Activated T-cell treated with anti-CD3 and anti-CD28 coated beads, Interleukin-2, amount 50 U/mL, for 24 hours (primary cell): ENCODE results near the gene CDH20.

Experiments used
- DNase-seq: peaks from one replicate; pipeline ENCODE4 v3.0.0-alpha.2; 2020
- H3K27ac Mint-ChIP-seq: 2 replicates; pipeline ENCODE4 v1.8.0; 2020; ENCODE audit warnings: mild to moderate bottlenecking, mixed read lengths
- H3K27me3 Mint-ChIP-seq: 2 replicates; pipeline ENCODE4 v1.8.0; 2020; ENCODE audit warnings: mixed read lengths
- H3K36me3 Mint-ChIP-seq: 2 replicates; pipeline ENCODE4 v1.8.0; 2020; ENCODE audit warnings: low read depth, mixed read lengths
- H3K4me1 Mint-ChIP-seq: 2 replicates; pipeline ENCODE4 v1.8.0; 2020; ENCODE audit warnings: low read depth, mixed read lengths
- H3K4me3 Mint-ChIP-seq: 2 replicates; pipeline ENCODE4 v1.8.0; 2020; ENCODE audit warnings: mild to moderate bottlenecking, moderate library complexity, mixed read lengths
- H3K9me3 Mint-ChIP-seq: 2 replicates; pipeline ENCODE4 v1.8.0; 2020; ENCODE audit warnings: mixed read lengths

Gene CDH20

DNA sequence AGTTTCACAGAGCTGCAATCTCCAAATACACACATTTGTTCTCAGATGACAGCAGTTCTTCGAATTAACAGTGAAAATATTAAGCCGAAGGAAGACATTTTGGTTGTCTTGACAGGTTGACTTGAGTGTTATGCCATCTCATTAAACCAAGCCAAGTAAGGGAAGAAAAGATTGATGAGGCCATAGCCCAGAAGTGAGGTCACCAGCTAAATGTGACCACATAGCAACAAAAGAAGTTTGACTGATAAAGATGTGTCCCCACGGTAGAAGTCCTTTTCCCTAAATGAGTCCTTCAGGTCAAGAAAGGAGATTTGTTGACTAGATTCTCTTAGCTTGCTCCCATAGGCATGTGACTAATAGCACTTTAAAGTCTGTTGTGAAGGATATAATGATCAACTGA is 156.1 kb downstream of the CDH20 start:
- Mint-ChIP-seq H3K9me3 (no peaks in the 10 kb centered on the region), H3K4me3 (no peak overlapping the region), H3K4me1 (no peaks in the 10 kb centered on the region), H3K27me3 (no peaks in the 10 kb centered on the region), H3K27ac (no peak overlapping the region), H3K36me3 (no peaks in the 10 kb centered on the region)
- no peak for DNase-seq

- Mint-ChIP-seq H3K4me1 (no peaks in the 10 kb centered on the region), H3K27me3 (peaks cover 5% of the 10 kb centered on the region), H3K4me3 (no peak overlapping the region), H3K27ac (no peak overlapping the region), H3K9me3 (no peaks in the 10 kb centered on the region), H3K36me3 (no peaks in the 10 kb centered on the region)
- no peak for DNase-seq
These were observed 163.1 kb downstream of the CDH20 start for GRCh38 chr18:61496374-61496773.

DNA sequence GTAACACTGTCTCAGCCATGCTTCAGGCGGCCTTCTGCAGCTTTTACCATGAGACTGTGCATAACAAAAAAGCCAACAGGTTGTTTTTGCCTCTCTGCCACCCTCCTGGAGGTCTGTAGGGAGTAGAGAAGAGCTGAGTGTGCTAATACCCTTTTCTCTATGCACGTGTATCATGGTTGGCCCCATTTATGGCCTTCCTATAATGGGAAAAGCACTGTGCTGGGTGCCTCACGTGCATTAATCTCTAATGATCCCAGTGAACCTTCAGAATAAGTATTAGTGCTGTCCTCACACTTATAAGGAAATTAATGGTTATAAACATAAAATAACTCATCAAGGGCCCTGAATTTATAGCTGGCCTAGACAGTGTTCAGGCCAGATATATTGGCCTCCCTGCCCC is 164.2 kb downstream of the CDH20 start:
- no peak for DNase-seq
- peaks cover 5% of the 10 kb centered on the region for H3K27me3 Mint-ChIP-seq
- no peaks in the 10 kb centered on the region for H3K9me3 Mint-ChIP-seq
- H3K4me3 Mint-ChIP-seq: no peak overlapping the region
- H3K36me3 Mint-ChIP-seq: no peaks in the 10 kb centered on the region
- H3K4me1 Mint-ChIP-seq: no peaks in the 10 kb centered on the region
- H3K27ac Mint-ChIP-seq: no peak overlapping the region

- Mint-ChIP-seq H3K4me3 (no peak overlapping the region), H3K27ac (no peak overlapping the region), H3K9me3 (no peaks in the 10 kb centered on the region), H3K4me1 (no peaks in the 10 kb centered on the region), H3K27me3 (peaks cover 8% of the 10 kb centered on the region), H3K36me3 (no peaks in the 10 kb centered on the region)
- DNase-seq: no peak
These were observed 169.2 kb downstream of the CDH20 start for GRCh38 chr18:61502472-61502871.

GRCh38 chr18:61503688-61504087 is 170.5 kb downstream of the CDH20 start:
- no peaks in the 10 kb centered on the region for H3K36me3 Mint-ChIP-seq
- no peak overlapping the region for H3K4me3 Mint-ChIP-seq
- H3K9me3 Mint-ChIP-seq: peaks cover 3% of the 10 kb centered on the region
- H3K4me1 Mint-ChIP-seq: no peaks in the 10 kb centered on the region
- no peak overlapping the region for H3K27ac Mint-ChIP-seq
- H3K27me3 Mint-ChIP-seq: peaks cover 8% of the 10 kb centered on the region
- no peak for DNase-seq

- Mint-ChIP-seq H3K4me1 (no peaks in the 10 kb centered on the region), H3K36me3 (no peaks in the 10 kb centered on the region)
These were observed 195.7 kb downstream of the CDH20 start for GRCh38 chr18:61528961-61529360.

DNA sequence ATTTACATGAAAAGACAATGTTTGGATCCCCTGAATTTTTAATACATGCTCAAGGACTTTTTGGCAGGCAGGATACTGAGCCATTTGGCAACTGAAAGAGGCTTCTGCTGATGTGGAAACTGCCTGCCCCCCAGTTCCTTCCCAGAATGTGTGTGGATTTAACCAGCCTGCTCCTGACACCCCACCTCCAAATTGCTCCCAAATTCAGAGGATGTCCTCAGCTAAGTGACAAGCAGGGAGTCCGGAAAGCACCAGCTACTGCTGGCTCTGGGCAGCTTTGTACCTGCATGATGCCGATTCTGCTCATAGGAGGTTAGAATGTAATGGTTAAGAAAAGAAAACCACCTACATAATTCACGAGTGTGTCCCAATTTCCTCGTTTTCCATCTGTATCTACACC is 197.5 kb downstream of the CDH20 start:
- no peaks in the 10 kb centered on the region for H3K9me3 Mint-ChIP-seq
- H3K4me3 Mint-ChIP-seq: no peak overlapping the region
- DNase-seq: no peak
- H3K27me3 Mint-ChIP-seq: peaks cover 8% of the 10 kb centered on the region
- no peaks in the 10 kb centered on the region for H3K4me1 Mint-ChIP-seq
- H3K36me3 Mint-ChIP-seq: no peaks in the 10 kb centered on the region
- no peak overlapping the region for H3K27ac Mint-ChIP-seq

More at GRCh38 chr18:61528961-61529360, 195.7 kb downstream of the CDH20 start:
- Mint-ChIP-seq H3K9me3 (no peaks in the 10 kb centered on the region), H3K27me3 (peaks cover 8% of the 10 kb centered on the region), H3K4me3 (no peak overlapping the region), H3K27ac (no peak overlapping the region)
- DNase-seq: no peak

DNA sequence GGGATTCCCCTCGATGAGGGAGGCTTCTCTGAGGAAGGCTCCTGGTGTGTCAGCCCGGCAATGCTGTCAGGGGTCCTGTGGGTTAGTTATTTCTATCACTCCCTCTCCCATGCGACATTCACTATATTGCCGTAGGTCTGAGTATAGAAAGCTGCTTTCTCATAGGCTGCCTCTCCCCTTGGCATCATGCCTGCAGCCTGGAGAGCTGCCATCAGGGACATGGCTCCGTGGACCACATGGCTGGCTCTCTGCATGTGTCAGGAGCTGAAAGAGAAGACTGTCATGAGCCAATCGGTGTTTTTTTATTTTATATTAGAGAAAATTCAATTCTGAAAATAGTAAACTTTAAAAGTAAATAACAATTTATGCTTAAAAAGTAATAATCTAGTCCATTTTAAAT is 198.0 kb downstream of the CDH20 start:
- Mint-ChIP-seq H3K27me3 (peaks cover 8% of the 10 kb centered on the region), H3K4me1 (no peaks in the 10 kb centered on the region), H3K9me3 (no peaks in the 10 kb centered on the region), H3K4me3 (no peak overlapping the region), H3K36me3 (no peaks in the 10 kb centered on the region), H3K27ac (no peak overlapping the region)
- no peak for DNase-seq

GRCh38 chr18:61531891-61532290 is 198.7 kb downstream of the CDH20 start:
- DNase-seq: no peak
- no peaks in the 10 kb centered on the region for H3K4me1 Mint-ChIP-seq
- no peak overlapping the region for H3K27ac Mint-ChIP-seq
- peaks cover 8% of the 10 kb centered on the region for H3K27me3 Mint-ChIP-seq
- no peaks in the 10 kb centered on the region for H3K9me3 Mint-ChIP-seq
- no peaks in the 10 kb centered on the region for H3K36me3 Mint-ChIP-seq
- H3K4me3 Mint-ChIP-seq: no peak overlapping the region

DNA sequence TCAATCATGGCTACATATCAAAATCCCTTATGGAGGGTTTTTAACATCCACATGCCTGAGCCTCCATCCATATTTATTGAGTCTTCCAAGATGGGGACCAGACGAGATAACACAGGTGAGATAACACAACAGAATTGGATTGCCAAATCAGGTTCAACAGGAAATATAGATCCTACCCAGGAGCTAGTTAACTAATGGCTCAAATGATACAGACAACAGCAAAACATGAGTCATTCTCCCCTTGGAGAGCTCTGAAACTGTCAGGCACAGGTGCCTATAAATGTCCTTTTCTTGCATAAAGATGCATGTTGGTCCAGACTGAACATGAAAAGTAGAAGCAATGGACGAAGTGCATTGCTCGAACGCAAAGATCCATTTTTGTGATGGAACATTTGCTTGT is 202.2 kb downstream of the CDH20 start:
- no peak overlapping the region for H3K27ac Mint-ChIP-seq
- H3K9me3 Mint-ChIP-seq: no peaks in the 10 kb centered on the region
- H3K4me3 Mint-ChIP-seq: no peak overlapping the region
- no peaks in the 10 kb centered on the region for H3K36me3 Mint-ChIP-seq
- H3K4me1 Mint-ChIP-seq: no peaks in the 10 kb centered on the region
- DNase-seq: no peak
- H3K27me3 Mint-ChIP-seq: peaks cover 11% of the 10 kb centered on the region

GRCh38 chr18:61541673-61542072 is 208.4 kb downstream of the CDH20 start:
- H3K4me1 Mint-ChIP-seq: no peaks in the 10 kb centered on the region
- no peak overlapping the region for H3K27ac Mint-ChIP-seq

GRCh38 chr18:61542596-61542995 is 209.4 kb downstream of the CDH20 start:
- H3K27me3 Mint-ChIP-seq: peaks cover 12% of the 10 kb centered on the region
- no peaks in the 10 kb centered on the region for H3K9me3 Mint-ChIP-seq
- no peak for DNase-seq
- H3K27ac Mint-ChIP-seq: no peak overlapping the region
- H3K4me1 Mint-ChIP-seq: no peaks in the 10 kb centered on the region
- no peaks in the 10 kb centered on the region for H3K36me3 Mint-ChIP-seq
- H3K4me3 Mint-ChIP-seq: no peak overlapping the region

More at GRCh38 chr18:61541673-61542072, 208.4 kb downstream of the CDH20 start:
- Mint-ChIP-seq H3K27me3 (peaks cover 12% of the 10 kb centered on the region), H3K9me3 (no peaks in the 10 kb centered on the region), H3K36me3 (no peaks in the 10 kb centered on the region), H3K4me3 (no peak overlapping the region)
- DNase-seq: no peak

- Mint-ChIP-seq H3K4me3 (no peak overlapping the region), H3K27me3 (peaks cover 10% of the 10 kb centered on the region), H3K36me3 (no peaks in the 10 kb centered on the region), H3K27ac (no peak overlapping the region), H3K4me1 (no peaks in the 10 kb centered on the region), H3K9me3 (no peaks in the 10 kb centered on the region)
- DNase-seq: no peak
These were observed 210.3 kb downstream of the CDH20 start for GRCh38 chr18:61543518-61543917.

- DNase-seq: no peak
- Mint-ChIP-seq H3K4me3 (no peak overlapping the region), H3K36me3 (no peaks in the 10 kb centered on the region), H3K4me1 (no peaks in the 10 kb centered on the region), H3K9me3 (no peaks in the 10 kb centered on the region), H3K27me3 (peaks cover 10% of the 10 kb centered on the region), H3K27ac (no peak overlapping the region)
These were observed 210.9 kb downstream of the CDH20 start for GRCh38 chr18:61544178-61544577.

DNA sequence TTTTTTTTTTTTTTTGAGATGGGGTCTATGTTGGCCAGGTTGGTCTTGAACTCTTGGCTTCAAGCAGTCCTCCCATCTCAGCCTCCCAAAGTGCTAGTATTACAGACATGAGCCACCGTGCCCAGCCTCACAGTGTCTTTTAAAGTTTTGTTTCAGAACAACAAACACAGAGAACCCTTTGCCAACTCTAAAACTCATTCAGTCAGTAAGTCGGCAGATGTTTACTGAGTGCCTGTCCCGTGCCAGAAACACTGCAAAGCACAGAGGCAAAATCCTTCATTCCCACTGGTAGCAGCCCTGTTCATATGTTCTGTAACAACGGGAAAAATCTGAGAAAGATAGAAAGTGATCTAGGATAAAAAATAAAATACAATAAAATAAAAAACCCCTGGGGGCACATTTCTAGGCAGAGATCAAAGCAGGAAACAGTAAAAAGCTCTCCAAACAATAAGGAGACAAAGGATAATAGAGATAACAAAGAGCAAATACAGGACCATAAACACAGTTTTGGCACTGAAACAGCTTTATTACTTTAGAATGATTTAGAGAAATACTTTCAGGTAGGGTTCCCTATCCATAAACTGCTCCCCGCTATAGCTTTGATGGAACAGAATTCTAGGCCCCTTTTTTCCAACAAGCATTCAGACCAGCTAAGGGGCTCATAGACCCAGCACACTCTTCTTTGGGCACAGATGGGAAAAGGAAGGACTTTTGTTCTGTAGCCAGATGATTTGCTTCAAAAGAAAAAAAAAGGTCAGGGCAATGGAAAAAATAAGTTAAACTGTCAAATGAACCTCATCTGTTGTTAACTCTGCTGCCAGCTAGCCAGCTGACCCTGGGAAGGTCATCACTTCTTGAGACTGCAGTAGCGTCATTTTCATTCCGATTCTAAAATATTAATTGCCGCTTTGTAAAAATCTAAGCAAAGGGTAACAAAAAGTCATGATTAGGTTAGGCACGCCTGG is 212.3 kb downstream of the CDH20 start:
- Mint-ChIP-seq H3K27ac (no peak overlapping the region), H3K27me3 (peaks cover 16% of the 10 kb centered on the region)

More for the DNA sequence above, 212.3 kb downstream of the CDH20 start:
- Mint-ChIP-seq H3K36me3 (no peaks in the 10 kb centered on the region), H3K9me3 (no peaks in the 10 kb centered on the region), H3K4me3 (no peak overlapping the region), H3K4me1 (no peaks in the 10 kb centered on the region)
- DNase-seq: no peak
